ENCODE results near the gene CTSG.

DNA sequence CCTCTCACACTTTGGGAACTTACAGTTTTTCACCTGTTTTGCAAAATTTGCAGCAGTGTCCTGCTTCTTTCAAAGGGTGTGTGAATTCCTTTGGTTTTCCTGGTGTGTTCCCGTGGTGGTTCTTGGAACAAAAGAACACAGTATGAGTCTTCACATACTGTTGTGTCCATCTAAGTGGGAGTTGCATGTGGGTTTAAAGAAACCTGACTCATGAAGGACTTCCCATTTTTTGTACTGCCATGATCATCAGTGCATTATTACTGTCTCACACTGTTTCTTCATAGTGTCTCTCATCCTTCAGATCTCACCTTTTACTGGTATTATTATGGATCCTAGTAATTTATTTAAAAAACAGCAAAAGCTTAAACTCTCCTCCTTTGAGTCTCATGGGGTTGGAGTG is 37.2 kb upstream of the CTSG start:
- TF ChIP-seq, protein P1, sequence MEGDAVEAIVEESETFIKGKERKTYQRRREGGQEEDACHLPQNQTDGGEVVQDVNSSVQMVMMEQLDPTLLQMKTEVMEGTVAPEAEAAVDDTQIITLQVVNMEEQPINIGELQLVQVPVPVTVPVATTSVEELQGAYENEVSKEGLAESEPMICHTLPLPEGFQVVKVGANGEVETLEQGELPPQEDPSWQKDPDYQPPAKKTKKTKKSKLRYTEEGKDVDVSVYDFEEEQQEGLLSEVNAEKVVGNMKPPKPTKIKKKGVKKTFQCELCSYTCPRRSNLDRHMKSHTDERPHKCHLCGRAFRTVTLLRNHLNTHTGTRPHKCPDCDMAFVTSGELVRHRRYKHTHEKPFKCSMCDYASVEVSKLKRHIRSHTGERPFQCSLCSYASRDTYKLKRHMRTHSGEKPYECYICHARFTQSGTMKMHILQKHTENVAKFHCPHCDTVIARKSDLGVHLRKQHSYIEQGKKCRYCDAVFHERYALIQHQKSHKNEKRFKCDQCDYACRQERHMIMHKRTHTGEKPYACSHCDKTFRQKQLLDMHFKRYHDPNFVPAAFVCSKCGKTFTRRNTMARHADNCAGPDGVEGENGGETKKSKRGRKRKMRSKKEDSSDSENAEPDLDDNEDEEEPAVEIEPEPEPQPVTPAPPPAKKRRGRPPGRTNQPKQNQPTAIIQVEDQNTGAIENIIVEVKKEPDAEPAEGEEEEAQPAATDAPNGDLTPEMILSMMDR (IDR thresholded peaks at IDR 0.05; ENCODE audit: low read length) = no peak
- no peak for TF ChIP-seq EZH2 (optimal IDR thresholded peaks at IDR 0.05; ENCODE audit: low read depth, low read length)
- no peak for TF ChIP-seq EZH2phosphoT487 (IDR thresholded peaks at IDR 0.05; ENCODE audit: low read length)

Data from MM.1S (cell line).